Suppressor macrophage (primary cell): ENCODE data around the gene KCNK18.
A peak's percentile ranks its signal among the peaks of the same experiment; 100 is the strongest.

Experiments used
- DNase-seq, 4 experiments: peaks; one replicate each; pipeline ENCODE4 v3.0.0-alpha.2; 2020 to 2022

The KCNK18 gene

GRCh38 chr10:117254774-117255735 is 57.8 kb downstream of the KCNK18 start:
- DNase-seq, result no peak

DNA sequence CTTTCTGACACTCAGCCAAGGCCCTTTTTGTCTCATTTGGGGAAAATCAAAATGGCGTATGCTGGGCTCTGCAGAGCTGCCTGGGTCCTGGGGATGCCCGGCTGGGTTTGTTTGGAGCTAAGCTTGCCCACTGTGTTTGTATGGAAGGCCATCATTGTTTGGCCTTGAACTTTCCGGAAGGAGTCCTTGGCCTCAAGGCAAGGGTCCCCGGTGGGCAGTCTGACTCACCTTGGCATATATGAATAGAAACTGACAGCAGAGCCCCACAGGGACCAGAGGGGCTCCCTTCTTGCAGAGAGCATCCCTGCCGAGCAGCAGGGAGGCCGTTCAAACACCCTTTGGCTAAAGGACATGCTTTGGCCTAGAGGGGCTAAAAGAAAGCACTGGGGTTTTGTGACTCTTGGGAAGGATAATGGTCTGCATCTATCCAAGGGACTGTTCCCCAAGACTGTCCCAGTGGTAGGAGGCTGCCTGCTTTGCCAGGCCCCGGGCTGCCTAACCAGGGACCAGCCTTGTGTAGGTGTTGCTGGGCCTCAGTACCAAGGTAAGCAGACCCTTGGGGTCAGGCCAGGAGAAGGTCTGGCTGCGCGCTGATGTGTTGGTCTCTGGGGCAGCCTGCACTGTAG is 58.7 kb downstream of the KCNK18 start:
- DNase-seq, result no peak

- DNase-seq, result no peak
These were observed 59.6 kb downstream of the KCNK18 start for GRCh38 chr10:117256910-117257309.

GRCh38 chr10:117257721-117258120 is 60.4 kb downstream of the KCNK18 start:
- DNase-seq, result no peak

GRCh38 chr10:117259279-117259678 is 62.0 kb downstream of the KCNK18 start:
- peak; percentile 25 to 59 (median 48) for DNase-seq
